Transverse colon (tissue), 4 donors: ENCODE measurements around the gene VEGFC. TPM values are rescaled to one million over a fixed set of nuclear protein-coding genes. Genes with fewer than 3 reads are reported as not detected.

Experiments used
- DNase-seq: peaks from one replicate; pipeline ENCODE4 v3.0.0-alpha.2; 2019
- H3K27ac ChIP-seq, 4 donors: fragments of 200-600 bp; sonication (generic); 2 replicates each; pipeline ENCODE4 v1.5.1; 2016 to 2018; ENCODE audit warnings: inconsistent platforms in 4 of 4
- H3K27me3 ChIP-seq: fragments of 200-600 bp; sonication (generic); 2 replicates; pipeline ENCODE4 v1.5.1; 2017; ENCODE audit warnings: inconsistent platforms
- H3K36me3 ChIP-seq, 4 donors: fragments of 200-600 bp; sonication (generic); 2 replicates each; pipeline ENCODE4 v1.5.1; 2017 to 2019; ENCODE audit warnings: inconsistent platforms in 4 of 4
- H3K4me1 ChIP-seq, 4 donors: fragments of 200-600 bp; sonication (generic); 2 replicates each; pipeline ENCODE4 v1.5.1; 2017 to 2020; ENCODE audit warnings: inconsistent platforms in 4 of 4
- H3K4me3 ChIP-seq, 4 donors: fragments of 200-600 bp; sonication (generic); 1 replicate in 1 of 4; 2 replicates in 3 of 4; pipeline versions ENCODE4 v1.5.1 to v1.6.1; 2017 to 2019; ENCODE audit warnings: inconsistent platforms in 4 of 4
- H3K9me3 ChIP-seq, 2 donors: fragments of 200-600 bp; sonication (generic); 2 replicates each; pipeline ENCODE4 v1.5.1; 2017 to 2019; ENCODE audit warnings: inconsistent platforms in 2 of 2
- EP300 ChIP-seq: sonication (generic); formaldehyde crosslinking; IDR thresholded peaks from one replicate; pipeline ENCODE4 v1.6.1; 2017; ENCODE audit warnings: antibody characterized with exemption, low read depth
- POLR2A ChIP-seq: fragments of 450-650 bp; IDR thresholded peaks from one replicate; pipeline ENCODE4 v1.6.1; 2016; ENCODE audit warnings: antibody characterized with exemption, mild to moderate bottlenecking, moderate library complexity
- POLR2AphosphoS5 ChIP-seq, 3 donors: sonication (generic); formaldehyde crosslinking; IDR thresholded peaks; one replicate each; pipeline ENCODE4 v1.6.1; 2016; ENCODE audit warnings: antibody characterized with exemption in 3 of 3
- WGBS, 2 donors: methylation state at CpG; one replicate each; pipeline ENCODE4 v1.1.5; 2018; ENCODE audit warnings: low coverage in 1 of 2; 5-methylcytosine and 5-hydroxymethylcytosine counted together
- in situ Hi-C, 4 donors: fragments of 200-750 bp; cut with MboI; loops; one replicate each; pipeline versions ENCODE4 v1.15.0 to v1.15.1; 2017; ENCODE audit warnings: low sequenced_read_pairs in 3 of 4, low pct_ligation_motif_present in 1 of 4, low pct_unique_long_range_greater_than_20kb in 1 of 4
- intact Hi-C: fragments of 100-400 bp; cut with DNase I; formaldehyde crosslinking; loops from one replicate; pipeline ENCODE4 v1.15.1; 2023; ENCODE audit warnings: low total_unique reads
- total RNA-seq, 4 donors: library from RNA; depleted of rRNA; stranded (reverse); fragments of >200 nt; gene quantifications; one replicate each; pipeline ENCODE4 v1.1.0, GENCODE V29; 2016
- TF ChIP-seq, protein P1 (sequence below), 5 experiments: fragments of 200-600 bp in 3 of 5; fragments of 450-650 bp in 2 of 5; sonication (generic) in 3 of 5; IDR thresholded peaks; 1 replicate in 2 of 5; 2 replicates in 3 of 5; pipeline ENCODE4 v1.5.1; 2016 to 2017; ENCODE audit warnings: antibody characterized with exemption in 5 of 5, inconsistent platforms in 3 of 5, mild to moderate bottlenecking in 2 of 5, moderate library complexity in 1 of 5

VEGFC gene, protein sequence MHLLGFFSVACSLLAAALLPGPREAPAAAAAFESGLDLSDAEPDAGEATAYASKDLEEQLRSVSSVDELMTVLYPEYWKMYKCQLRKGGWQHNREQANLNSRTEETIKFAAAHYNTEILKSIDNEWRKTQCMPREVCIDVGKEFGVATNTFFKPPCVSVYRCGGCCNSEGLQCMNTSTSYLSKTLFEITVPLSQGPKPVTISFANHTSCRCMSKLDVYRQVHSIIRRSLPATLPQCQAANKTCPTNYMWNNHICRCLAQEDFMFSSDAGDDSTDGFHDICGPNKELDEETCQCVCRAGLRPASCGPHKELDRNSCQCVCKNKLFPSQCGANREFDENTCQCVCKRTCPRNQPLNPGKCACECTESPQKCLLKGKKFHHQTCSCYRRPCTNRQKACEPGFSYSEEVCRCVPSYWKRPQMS
- total RNA-seq, result 1 to 10 TPM in 3 of 4 donors, not detected in 1; 1.2 to 2.9 (median 2.2) TPM

DNA sequence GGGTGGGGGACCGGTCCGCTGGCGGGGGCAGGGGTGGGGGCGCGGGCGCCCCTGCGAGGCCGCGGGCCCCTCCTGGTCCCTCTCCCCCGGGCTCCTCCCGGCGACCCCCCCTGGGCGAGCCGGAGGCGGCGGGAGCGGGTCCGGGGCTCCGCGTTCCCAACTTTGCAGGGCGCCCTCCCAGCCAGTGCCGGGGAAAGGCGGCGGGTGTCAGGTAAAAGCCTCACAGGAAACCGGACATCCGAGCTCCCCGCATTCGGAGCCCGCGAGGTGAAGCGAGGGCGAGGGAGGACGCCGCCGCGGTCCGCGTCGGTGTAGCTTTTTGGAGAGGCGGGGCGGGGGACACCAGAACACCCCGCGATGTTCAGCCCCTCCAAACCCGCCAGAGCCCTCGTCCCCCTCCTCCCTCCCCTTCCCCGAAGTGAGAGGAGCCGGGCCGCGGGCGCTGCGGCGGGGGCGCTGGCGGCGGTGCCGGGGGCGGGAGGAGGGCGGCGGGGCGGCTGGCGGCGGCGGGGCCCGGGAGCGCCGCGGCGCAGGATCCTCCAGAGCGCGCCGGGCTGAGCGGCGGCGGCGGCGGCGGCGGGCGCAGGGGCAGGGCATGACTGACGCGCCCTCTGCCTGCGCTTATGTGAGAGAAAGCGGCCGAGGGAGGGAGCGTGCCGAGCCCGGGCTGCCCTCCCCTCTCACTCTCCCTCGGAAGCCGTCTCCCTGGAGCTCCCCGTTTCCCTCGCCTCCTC, at the start of gene VEGFC:
TSS of gene VEGFC (minus strand) at position 597 of the 734 bp plus-strand sequence. CDS start 611 bp downstream, outside the sequence.
- TF ChIP-seq EP300 (no peak), POLR2AphosphoS5 (IDR thresholded peaks at IDR 0.05) (no peak), POLR2A (no peak)
- TF ChIP-seq, protein P1, sequence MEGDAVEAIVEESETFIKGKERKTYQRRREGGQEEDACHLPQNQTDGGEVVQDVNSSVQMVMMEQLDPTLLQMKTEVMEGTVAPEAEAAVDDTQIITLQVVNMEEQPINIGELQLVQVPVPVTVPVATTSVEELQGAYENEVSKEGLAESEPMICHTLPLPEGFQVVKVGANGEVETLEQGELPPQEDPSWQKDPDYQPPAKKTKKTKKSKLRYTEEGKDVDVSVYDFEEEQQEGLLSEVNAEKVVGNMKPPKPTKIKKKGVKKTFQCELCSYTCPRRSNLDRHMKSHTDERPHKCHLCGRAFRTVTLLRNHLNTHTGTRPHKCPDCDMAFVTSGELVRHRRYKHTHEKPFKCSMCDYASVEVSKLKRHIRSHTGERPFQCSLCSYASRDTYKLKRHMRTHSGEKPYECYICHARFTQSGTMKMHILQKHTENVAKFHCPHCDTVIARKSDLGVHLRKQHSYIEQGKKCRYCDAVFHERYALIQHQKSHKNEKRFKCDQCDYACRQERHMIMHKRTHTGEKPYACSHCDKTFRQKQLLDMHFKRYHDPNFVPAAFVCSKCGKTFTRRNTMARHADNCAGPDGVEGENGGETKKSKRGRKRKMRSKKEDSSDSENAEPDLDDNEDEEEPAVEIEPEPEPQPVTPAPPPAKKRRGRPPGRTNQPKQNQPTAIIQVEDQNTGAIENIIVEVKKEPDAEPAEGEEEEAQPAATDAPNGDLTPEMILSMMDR (IDR thresholded peaks at IDR 0.05), result no peak
- Histone ChIP-seq H3K9me3 (no peaks in the 10 kb centered on the region), H3K27me3 (peaks cover 45% of the 10 kb centered on the region), H3K4me3 (peak within 1 kb of the TSS; percentile 25 to 57 (median 49)), H3K27ac (peak within 1 kb of the TSS; percentile 29 to 70 (median 54)), H3K4me1 (peaks cover 0 to 16% (median 6%) of the 10 kb centered on the region in 4 donors), H3K36me3 (no peaks in the 10 kb centered on the region)
- in situ Hi-C loops (no loop called here), intact Hi-C loops (no loop called here)
- WGBS, 2 donors, result 1% methylated on average over 44 of the region's 91 CpGs; no CpG with 5 or more reads in 1 of the 2 donors
- peak; percentile 24 for DNase-seq

DNA sequence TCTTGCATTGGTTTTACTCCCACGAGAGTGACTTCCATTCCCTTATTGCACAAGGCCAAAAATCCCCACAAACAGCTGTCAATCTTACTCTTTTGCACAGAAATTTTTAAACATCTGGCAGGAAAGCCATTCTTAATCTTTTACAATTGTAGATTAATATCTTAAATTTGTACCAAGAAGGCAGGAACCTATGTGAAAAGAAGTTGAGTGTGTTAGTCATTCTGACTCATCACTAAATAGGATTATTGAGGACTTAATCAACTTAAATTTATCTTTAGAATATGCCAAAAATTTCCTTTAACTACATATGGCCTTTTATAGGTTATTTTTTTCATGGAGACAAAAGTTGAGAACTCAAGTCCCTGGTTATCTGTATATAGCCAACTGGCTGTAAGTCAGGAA, 49.0 kb upstream of the VEGFC start:
- H3K4me3 ChIP-seq, result no peak overlapping the region
- H3K27me3 ChIP-seq, result no peaks in the 10 kb centered on the region
- 66 to 78% methylated on average over 1 of the region's 1 CpG for WGBS, 2 donors
- H3K9me3 ChIP-seq, result no peaks in the 10 kb centered on the region
- intact Hi-C loops (loop anchor here (2.0 kb wide), 1 partner anchor 21 kb away; no protein-coding TSS in a partner anchor), in situ Hi-C loops (no loop called here)
- TF ChIP-seq EP300 (no peak), POLR2A (no peak), POLR2AphosphoS5 (IDR thresholded peaks at IDR 0.05) (no peak)
- TF ChIP-seq, protein P1 (IDR thresholded peaks at IDR 0.05), result no peak
- no peaks in the 10 kb centered on the region for H3K4me1 ChIP-seq
- no peak overlapping the region for H3K27ac ChIP-seq
- DNase-seq, result no peak
- H3K36me3 ChIP-seq, result no peaks in the 10 kb centered on the region

- intact Hi-C loops (loop anchor here (2.0 kb wide), 1 partner anchor 19 kb away; no protein-coding TSS in a partner anchor), in situ Hi-C loops (no loop called here)
- H3K36me3 ChIP-seq, result no peaks in the 10 kb centered on the region
- WGBS, 2 donors, result 51 to 82% methylated on average over 2 to 4 of the region's 4 CpGs
- H3K4me3 ChIP-seq, result no peak overlapping the region
- no peaks in the 10 kb centered on the region for H3K4me1 ChIP-seq
- no peak overlapping the region for H3K27ac ChIP-seq
- H3K9me3 ChIP-seq, result no peaks in the 10 kb centered on the region
- DNase-seq, result no peak
- TF ChIP-seq, protein P1 (IDR thresholded peaks at IDR 0.05), result no peak
- TF ChIP-seq POLR2A (no peak), EP300 (no peak)
- no peaks in the 10 kb centered on the region for H3K27me3 ChIP-seq
These were observed 47.4 kb upstream of the VEGFC start for GRCh38 chr4:176840166-176840565.

GRCh38 chr4:176839656-176840055, 46.9 kb upstream of the VEGFC start:
- 69% methylated on average over 3 of the region's 3 CpGs; no CpG with 5 or more reads in 1 of the 2 donors for WGBS, 2 donors
- TF ChIP-seq POLR2A (no peak), EP300 (no peak), POLR2AphosphoS5 (IDR thresholded peaks at IDR 0.05) (no peak)
- TF ChIP-seq, protein P1 (IDR thresholded peaks at IDR 0.05), result no peak
- no peak for DNase-seq
- intact Hi-C loops, result loop anchor here (2.0 kb wide), 1 partner anchor 19 kb away; no protein-coding TSS in a partner anchor
- no peak overlapping the region for H3K27ac ChIP-seq
- no peaks in the 10 kb centered on the region for H3K27me3 ChIP-seq
- H3K9me3 ChIP-seq, result no peaks in the 10 kb centered on the region
- H3K4me1 ChIP-seq, result no peaks in the 10 kb centered on the region
- H3K4me3 ChIP-seq, result no peak overlapping the region
- in situ Hi-C loops, result no loop called here
- H3K36me3 ChIP-seq, result no peaks in the 10 kb centered on the region
